AG10803 (cell line): ENCODE data around the gene VLDLR.
A peak's percentile ranks its signal among the peaks of the same experiment; 100 is the strongest.

Source experiments
- DNase-seq: peaks from one replicate; pipeline ENCODE4 v3.0.0; 2010; ENCODE audit warnings: low read depth
- H3K4me3 ChIP-seq: 2 replicates; pipeline ENCODE4 v1.5.1; 2011; ENCODE audit warnings: mild to moderate bottlenecking, low read length, control low read depth
- CTCF ChIP-seq: conservative IDR thresholded peaks from 2 replicates; pipeline ENCODE4 v1.5.1; 2011; ENCODE audit warnings: mild to moderate bottlenecking, low read length, control low read depth, inconsistent platforms

VLDLR gene

GRCh38 chr9:2597483-2597882 lies 24.1 kb upstream of the VLDLR start:
- no peak overlapping the region for H3K4me3 ChIP-seq
- DNase-seq = peak; percentile 12
- peak; percentile 23 for TF ChIP-seq CTCF

DNA sequence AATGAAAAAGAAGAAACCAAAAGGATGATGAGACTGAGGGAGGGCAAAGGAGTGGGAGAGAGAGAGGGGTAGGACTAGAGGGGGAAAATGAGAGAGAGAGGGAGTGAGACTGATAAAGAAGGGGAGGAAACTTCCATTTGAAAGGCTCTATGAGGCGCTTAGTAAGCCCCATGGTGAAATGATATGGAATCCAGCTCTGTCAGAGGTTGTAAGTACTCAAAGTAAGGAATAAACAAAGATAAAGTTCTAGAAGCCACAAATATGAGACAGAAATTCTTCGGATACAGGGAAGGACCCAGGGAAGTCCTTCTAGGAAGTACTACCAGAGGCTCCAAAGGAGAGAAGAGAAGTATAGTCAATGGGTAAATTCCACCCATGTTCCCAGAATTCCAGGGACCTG lies 21.7 kb upstream of the VLDLR start:
- TF ChIP-seq CTCF = no peak
- H3K4me3 ChIP-seq = no peak overlapping the region
- DNase-seq = peak; percentile 9

DNA sequence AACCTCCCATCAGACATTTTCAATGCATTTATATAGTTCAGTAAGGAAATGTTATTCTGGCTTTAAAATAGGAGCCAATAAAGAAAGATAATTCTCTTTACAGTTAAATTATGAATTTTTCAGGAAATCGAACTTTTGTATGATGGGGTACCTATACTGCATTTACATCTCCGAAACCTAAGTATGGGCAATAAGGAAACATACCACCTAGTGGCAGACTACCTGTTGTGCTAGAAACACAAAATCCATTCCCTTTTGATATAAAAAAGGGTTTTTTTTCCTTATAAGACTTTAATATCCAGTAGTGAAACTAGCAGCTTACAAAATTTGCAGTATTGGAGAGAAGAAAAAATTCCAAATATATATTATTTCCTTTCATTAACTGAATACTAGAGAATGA lies 21.3 kb upstream of the VLDLR start:
- DNase-seq = no peak
- TF ChIP-seq CTCF = peak; percentile 17; the same call in 1 of the 2 replicates
- H3K4me3 ChIP-seq = no peak overlapping the region

DNA sequence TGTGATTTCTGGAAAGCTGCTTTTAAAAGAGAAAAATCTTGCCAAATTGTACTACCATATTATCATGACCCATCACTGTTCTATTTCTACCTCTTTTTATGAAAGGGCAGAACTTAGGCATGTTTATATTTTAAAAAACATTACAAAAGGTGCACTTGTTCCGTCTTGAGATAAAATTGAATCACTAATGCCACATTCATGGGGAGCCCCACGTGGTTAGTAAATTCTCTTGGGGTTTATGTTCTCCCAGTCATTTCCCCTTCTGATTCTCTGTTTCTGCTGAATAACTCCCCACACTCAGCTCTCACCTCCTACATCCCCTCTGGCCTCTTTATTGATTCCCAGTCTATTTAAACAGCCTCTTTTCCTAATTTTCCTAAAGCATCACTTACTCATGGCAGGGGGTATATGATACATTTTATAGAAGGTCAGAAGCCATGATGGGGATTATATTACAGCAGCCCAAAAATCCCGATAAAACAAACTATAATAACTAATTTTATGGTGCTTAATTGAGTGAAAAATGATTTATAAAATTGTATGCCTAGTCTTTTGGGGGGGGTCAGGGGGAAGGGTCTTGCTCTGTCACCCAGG lies 19.7 kb upstream of the VLDLR start:
- no peak overlapping the region for H3K4me3 ChIP-seq
- TF ChIP-seq CTCF = no peak
- no peak for DNase-seq

- no peak overlapping the region for H3K4me3 ChIP-seq
- TF ChIP-seq CTCF = no peak
- DNase-seq = peak; percentile 57
Measured at GRCh38 chr9:2602704-2603116, 18.9 kb upstream of the VLDLR start.

- H3K4me3 ChIP-seq = no peak overlapping the region
- no peak for DNase-seq
- TF ChIP-seq CTCF = no peak
Measured at GRCh38 chr9:2603621-2604020, 18.0 kb upstream of the VLDLR start.

- DNase-seq = no peak
- no peak for TF ChIP-seq CTCF
- no peak overlapping the region for H3K4me3 ChIP-seq
Measured at GRCh38 chr9:2605246-2605645, 16.3 kb upstream of the VLDLR start.
